Measurements from ENCODE around the gene CA11.

- TF ChIP-seq CTCF (IDR thresholded peaks at IDR 0.05) (no peak), POLR2A (IDR thresholded peaks at IDR 0.05) (no peak)
Observed at GRCh38 chr19:48598996-48599700, 46.8 kb downstream of the CA11 start.

All from heart left ventricle (tissue), 13 donors.